IPS-NIHi7 (cell line): ENCODE measurements around the gene FAT1.

Source experiments
- DNase-seq: peaks from one replicate; pipeline ENCODE4 v3.0.0; 2012; ENCODE audit warnings: mixed read lengths; ENCODE audit errors: extremely low spot score

FAT1 gene

GRCh38 chr4:186725469-186726425 lies 2.1 kb upstream of the FAT1 start:
- peak; percentile 63 for DNase-seq

GRCh38 chr4:186724864-186725468 lies 1.3 kb upstream of the FAT1 start:
- no peak for DNase-seq

GRCh38 chr4:186724058-186724863 lies 605 bp upstream of the FAT1 start:
- DNase-seq: peak; percentile 50

GRCh38 chr4:186722796-186723291 lies 812 bp downstream of the FAT1 start:
- no peak for DNase-seq

DNA sequence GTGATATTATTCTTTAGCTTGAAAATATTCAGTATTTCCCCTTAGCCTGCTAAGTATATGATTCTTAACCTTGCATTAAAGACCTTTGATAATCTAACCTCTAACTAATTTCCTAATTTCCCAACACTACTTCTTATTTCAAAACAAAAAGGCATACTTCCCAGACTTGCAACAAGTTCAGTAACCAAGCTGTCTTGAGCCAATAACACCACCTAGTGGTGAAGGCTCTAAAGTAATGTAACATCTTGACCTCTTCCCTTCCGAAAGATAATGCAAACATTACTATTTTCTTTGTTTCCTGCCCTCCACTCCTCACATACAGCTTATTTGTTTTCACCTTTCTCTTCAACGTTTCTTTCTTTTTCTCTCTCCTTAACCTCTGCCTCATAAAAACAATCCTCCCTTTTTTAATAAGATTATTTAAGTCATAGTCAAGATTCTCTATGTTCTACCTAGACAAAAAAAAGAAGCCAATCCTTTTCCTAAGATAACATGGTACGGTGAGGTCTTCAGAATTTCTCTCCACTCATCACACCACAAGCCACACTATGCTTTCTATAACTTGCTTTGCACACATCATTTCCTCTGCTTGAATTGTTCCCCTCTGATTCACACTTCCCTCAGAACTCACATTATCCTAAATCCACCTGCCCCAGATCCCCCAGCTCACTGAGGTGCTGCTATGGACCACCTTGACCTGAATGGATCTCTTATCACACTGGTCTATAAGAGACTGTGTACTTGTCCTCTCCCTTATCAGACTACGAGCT lies 3.5 kb downstream of the FAT1 start:
- DNase-seq: peak; percentile 44

- DNase-seq: no peak
Measured at GRCh38 chr4:186717556-186717955, 6.1 kb downstream of the FAT1 start.

- no peak for DNase-seq
Measured at GRCh38 chr4:186715077-186715476, 8.6 kb downstream of the FAT1 start.

DNA sequence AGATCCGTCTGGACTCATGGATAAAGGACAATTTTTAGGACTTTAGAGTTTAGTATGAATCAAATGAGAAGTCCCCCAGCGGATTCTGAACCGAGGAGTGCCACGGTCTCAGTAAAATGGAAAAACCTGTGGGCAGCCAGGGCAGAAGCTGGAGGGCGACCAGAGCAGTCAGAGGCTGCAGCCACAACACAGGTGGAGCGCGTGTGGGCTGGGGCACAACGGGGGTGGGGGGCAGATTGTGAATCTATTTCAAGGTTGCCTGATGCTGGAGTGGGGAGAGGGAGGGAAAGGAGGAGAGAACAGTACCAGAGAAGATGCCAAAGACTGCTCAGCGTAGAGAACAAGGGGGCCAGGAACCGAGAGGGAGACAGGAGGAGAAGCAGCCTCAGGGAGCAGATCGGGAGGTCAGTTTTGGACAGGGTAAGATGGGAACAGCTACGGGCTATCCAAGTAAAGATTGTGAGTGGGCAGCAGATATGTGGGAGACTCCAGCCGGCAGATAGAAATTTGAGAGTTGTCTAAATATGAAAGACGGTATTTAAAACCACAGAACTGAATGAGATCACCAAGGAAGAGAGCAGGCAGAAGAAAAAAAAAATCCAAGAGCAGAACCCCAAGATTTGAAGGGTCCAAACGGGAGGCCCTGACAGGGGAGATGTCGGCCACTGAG lies 9.5 kb downstream of the FAT1 start:
- DNase-seq: no peak

GRCh38 chr4:186712690-186713089 lies 11.0 kb downstream of the FAT1 start:
- peak; percentile 45 for DNase-seq

GRCh38 chr4:186710521-186711119 lies 13.0 kb downstream of the FAT1 start:
- DNase-seq: no peak

- no peak for DNase-seq
Measured at GRCh38 chr4:186709517-186709916, 14.1 kb downstream of the FAT1 start.

DNA sequence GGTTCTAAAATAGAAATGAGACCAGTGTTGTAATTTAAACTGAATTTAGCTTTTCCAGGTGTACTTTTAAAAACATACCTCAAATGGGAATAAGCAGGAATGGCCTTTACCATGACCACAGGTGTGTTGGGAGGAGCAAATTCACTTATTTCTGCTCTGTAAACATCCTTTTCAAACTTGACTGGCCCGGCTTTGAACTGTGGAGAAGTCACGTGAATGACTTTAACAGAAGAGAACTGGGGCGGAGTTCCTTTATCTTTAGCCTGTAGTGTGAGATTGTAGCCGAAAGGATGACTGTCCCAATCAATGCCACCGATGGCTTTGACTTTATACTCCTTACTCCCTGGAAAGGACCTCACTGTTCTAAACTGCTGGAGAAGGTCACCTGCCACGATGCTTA lies 15.1 kb downstream of the FAT1 start:
- no peak for DNase-seq

DNA sequence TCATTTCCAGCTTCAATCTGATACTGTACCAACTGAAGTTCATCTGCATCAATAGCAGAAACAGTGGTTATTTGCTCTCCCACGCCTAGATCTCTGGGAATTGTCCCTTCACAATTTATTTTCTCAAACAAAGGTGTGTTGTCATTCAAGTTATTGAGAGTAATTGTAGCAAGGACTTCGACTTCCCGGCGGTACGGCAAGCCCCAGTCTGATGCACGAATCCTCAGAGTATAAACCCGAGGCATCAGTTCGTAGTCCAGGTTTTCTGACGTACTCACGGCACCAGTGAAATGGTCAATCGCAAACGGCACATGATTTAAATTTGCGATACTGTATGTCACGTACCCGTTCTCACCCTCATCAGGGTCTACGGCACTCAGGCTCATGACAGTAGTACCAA lies 15.7 kb downstream of the FAT1 start:
- DNase-seq: no peak

DNA sequence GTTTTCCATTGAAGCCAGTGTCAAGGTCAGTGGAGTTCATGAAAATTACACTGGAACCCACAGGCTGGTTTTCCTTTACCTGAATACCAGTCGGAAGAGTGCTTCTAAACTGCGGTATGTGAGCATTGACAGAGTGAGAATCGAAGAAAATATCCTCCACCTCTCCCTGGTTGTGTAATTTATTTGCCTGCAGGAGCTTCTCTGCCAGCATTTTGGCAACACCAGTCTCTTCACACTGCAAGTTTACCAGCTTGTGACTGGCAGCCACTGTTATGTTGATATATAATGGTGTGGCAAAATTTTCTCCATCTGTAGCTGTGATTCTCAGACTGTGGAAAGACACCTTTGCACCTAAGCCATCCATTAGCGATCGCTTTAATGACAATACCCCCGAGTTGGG lies 16.1 kb downstream of the FAT1 start:
- DNase-seq: no peak

- DNase-seq: no peak
Measured at GRCh38 chr4:186704057-186704456, 19.6 kb downstream of the FAT1 start.

DNA sequence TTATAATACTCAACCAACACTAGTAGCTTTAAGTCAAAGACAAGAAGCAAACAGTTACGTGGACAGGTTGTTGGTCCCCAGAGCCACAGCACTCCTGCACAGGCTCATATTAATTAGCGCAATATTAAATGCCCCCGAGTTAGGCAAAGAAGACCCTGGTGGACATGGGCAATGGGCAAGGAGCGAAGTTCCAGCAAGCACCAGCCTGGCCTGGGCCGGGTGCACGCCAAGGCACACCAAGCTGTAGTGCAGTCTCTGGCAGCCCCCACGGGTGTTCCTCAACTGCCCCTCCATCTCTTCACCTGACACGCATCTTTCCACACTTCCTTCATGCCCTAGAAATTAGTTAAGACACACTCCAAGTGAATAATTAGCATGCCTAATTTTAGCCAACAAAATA lies 20.1 kb downstream of the FAT1 start:
- DNase-seq: no peak

GRCh38 chr4:186702940-186703339 lies 20.7 kb downstream of the FAT1 start:
- no peak for DNase-seq

- no peak for DNase-seq
Measured at GRCh38 chr4:186702297-186702696, 21.4 kb downstream of the FAT1 start.

DNA sequence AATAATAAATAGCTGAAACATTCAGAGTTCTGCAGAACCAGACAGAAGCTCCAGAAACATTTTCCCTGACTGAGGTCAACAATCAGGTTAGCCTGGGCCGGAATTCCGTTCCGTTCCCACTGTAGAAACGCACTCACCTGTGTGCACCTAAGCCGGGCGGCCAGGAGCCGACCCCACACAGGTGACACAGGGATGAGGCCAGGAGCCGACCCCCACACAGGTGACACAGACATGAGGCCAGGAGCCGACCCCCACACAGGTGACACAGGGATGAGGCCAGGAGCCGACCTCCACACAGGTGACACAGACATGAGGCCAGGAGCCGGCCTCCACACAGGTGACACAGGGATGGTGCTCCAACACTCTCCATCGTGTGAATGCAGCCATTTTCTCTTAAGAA lies 21.9 kb downstream of the FAT1 start:
- DNase-seq: no peak

GRCh38 chr4:186701273-186701672 lies 22.4 kb downstream of the FAT1 start:
- peak; percentile 79 for DNase-seq
